EH (cell line): Measurements from ENCODE around the gene UBE2V1.
"Not testable (repeated sequence)": the region's sequence is repeated elsewhere in the genome, so short reads cannot be mapped to it uniquely, and the experiment has no call there.

Source experiments
- DNase-seq: peaks from one replicate; pipeline ENCODE4 v3.0.0-alpha.2; 2015; ENCODE audit warnings: low read depth

UBE2V1 gene

DNA sequence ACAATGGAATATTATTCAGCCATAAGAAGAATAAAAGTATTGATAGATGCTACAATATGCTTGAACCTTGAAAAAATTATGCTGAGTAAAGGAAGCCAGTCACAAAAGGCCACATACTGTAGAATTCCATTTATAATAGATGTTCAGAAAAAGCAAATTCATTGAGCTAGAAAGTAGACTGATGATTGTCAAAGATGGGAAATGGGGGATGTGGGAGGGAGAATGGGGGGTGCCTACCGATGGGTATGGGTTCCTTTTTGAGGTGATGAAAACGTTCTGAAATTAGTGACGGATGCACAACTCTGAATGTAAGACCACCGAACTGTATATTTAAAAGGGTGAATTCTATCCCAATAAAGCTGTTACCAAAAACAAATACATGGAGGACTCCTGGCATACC, 18.4 kb downstream of the UBE2V1 start:
- DNase-seq = no peak

DNA sequence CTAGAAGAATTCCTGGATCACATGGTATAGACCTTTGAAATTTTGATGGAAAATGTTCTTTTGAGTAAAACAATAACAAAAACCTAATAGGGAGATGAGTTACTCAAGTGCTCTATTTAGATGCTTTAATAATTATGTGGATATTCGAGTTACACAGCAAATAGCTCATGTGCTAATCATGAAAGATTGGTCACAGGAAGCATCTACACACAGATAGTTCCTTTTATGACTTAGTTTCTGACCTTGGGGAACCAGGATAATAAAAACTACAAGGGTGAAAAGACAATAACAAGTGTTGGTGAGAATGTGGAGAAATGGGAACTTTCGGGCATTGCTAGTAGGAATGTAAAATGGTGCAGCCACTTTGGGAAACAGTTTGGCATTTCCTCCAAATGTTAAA, 19.7 kb downstream of the UBE2V1 start:
- peak; percentile 47 for DNase-seq

DNA sequence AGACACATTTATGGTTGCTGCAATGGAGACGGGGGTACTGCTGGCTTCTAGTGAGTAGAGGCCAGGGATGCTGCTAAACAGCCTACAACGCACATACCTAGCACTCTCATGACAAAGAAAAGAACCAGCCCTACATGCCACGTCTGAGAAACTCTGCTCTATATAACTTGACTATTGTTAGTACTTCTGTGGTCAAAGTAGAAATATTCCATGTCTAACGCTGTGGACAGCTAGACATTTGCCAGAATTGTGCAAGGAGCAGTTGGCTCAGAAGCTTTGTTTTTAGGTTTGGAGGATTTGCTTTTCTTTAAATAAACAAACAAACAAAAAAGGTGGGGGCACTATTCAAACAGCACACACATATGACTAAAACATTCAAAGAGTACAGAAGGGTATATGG, 20.5 kb downstream of the UBE2V1 start:
- peak; percentile 37 for DNase-seq

DNA sequence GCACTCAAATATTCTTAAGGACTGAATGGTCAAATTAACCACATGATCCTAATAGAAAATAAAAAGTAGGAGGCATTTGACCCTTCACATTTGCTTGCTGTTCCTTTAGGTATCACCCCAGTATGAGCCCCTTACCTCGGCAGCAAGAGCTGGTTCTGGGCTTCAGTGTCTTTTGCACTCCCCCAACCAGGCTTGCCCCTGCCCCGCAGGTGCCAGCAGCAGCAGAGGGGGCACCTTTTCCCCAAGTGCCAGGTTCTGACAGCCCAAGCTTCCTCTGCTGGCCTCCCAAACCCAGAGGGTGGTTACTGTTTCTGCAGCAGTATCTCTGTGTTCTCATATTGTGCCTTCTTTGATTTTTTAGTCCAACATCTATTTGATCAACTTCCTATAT, 23.2 kb downstream of the UBE2V1 start:
- no peak for DNase-seq

- DNase-seq = no peak
These were observed 23.7 kb downstream of the UBE2V1 start for GRCh38 chr20:50089140-50089786.

GRCh38 chr20:50088022-50088421, 24.9 kb downstream of the UBE2V1 start:
- DNase-seq = no peak

DNA sequence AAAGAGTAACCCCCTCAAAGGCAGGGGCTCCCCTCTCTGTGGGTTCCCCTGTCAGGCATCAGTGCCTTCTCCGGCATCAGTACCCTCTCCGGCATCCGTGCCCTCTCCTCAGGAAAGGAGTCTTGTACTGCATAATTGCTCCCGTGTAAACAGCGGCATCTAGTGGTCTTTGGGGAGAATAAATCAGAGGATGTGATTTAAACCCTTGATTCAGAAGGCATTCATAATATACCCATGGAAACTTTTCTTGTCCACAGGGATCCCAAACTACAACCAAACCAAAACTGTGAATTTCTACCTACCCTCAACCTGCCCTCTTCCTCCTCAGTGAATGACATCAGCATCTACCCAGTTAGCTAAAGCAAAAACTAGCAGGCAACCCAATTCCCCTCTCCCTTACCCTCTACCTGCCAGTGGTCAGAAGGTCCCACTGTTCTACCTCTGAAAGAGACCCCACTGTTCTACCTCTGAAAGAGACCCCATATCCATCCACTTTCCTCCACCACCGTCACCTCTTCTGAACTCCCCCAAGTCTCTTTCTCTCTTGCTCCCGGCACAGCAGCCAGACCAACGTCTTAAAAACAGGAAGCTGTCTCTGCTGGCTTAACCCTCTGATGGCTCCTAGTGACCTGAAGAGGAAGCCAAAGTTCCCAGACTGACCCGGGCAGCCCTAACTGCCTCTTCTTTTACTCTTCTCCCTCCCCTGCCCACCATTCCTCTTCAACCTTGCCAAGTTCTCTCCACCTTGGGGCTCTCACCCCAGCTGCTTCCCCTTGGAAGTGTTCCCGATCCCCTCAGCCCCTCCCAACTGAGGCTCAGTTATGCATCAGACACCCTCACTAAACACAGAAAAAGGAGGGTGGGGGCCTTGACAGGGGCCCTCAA, 27.2 kb downstream of the UBE2V1 start:
- peak; percentile 74 for DNase-seq

DNA sequence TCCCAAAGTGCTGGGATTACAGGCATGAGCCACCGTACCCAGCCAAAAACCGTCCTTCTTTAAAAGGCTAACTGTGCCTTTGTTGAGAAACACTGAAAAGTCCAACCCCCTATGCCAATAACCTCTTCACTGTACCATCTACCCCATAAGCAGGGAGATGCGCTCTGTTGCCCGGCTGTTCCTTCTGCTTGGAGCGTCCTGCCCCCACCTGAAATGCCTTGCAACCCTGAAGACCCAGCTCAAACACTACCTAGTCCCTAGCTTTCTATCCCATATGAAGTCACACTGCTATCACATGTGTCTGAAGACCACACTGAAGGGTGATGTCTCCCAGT, 27.8 kb downstream of the UBE2V1 start:
- DNase-seq = no peak

GRCh38 chr20:50083034-50083433, 29.9 kb downstream of the UBE2V1 start:
- no peak for DNase-seq

DNA sequence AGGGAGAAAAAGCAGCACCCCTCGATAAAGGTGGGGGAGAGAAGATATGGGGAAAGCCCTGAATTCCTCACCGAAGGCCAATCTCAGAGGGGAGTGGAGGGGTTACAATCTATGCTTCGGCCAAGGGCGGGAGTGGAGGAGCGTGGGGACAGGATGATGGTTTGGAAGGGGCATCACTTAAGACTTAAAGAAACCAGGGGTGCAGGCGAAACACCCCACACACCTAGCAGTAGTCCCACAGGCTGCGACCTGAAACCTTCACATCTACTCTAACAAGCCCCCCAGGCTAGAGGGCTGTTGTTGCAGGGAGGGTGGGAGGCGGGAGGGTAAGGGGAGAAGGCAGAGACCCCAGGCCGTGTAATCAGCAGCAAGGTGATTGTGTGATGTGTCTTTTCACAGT, 30.9 kb downstream of the UBE2V1 start:
- not testable (repeated sequence) for DNase-seq

DNA sequence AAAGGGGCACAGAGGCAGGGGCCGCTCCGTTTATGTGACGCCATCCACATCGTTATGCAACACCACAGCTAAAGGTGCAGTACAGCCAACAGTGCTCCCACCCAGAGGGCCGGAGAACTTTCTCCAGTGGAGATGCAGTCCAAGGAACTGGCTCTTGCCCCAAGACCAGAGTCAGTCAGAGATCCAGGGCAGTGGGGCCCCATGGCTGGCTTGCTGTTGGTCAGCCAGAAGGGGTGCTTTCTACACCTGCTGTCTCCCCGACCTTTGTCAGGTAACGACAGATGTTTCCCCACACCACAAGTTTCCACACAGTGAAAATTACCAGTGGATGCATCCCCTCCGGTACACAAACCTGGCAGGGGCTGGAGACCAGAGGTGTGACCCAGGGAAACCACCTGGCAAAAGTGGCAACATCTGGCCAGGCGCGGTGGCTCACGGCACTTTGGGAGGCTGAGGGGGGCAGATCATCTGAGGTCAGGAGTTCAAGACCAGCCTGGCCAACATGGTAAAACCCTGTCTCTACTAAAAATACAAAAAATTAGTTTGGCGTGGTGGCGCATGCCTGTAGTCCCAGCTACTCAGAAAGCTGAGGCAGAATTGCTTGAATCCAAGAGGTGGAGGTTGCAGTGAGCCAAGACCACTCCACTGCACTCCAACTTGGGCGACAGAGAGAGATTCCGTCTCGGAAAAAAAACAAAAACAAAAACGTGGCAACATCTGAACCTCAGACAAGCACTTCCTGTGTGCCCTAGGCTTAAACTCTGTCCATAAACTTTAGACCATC, 34.9 kb downstream of the UBE2V1 start:
- no peak for DNase-seq

DNA sequence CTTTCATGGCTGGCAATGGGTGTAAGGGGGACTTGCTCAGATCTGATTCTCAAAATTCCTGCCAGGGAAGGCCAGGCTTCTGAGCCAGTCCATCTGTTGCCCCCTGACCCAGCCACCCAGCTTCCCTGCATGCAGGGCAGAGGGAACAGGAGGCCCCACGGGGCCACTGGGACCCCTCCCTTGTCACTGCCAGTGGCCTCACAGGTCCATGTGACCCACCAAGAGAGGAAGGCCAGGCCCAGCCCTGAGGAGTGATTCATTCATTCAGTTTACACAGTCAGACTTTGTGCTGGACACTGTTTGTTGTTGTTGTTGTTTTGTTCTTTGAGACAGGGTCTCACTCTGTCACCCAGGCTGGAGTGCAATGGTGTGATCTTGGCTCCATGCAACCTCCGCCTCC, 39.5 kb downstream of the UBE2V1 start:
- DNase-seq = no peak

- DNase-seq = peak; percentile 79
These were observed 41.7 kb downstream of the UBE2V1 start for GRCh38 chr20:50071039-50071888.

- DNase-seq = no peak
These were observed 42.6 kb downstream of the UBE2V1 start for GRCh38 chr20:50070361-50070760.

GRCh38 chr20:50068041-50068651, 44.8 kb downstream of the UBE2V1 start:
- peak; percentile 45 for DNase-seq

DNA sequence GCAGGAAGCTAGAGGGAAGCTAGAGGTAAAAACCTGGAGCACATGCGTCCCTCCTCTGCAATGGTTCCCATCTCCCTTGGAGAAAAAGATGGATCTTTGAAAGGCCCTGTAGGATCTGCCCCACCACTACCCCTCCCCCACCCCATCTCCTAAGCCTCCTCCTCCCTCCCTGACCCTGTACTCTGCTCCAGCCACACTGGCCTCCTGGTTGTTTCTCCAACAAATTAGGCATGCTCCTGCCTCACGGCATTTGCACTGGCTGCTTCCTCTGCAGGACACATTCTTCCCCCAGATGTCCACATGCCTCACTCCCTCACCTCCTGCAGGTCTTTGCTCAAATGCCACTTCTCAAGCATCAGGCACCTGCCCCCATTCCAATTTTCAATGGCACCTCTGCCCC, 45.5 kb downstream of the UBE2V1 start:
- DNase-seq = no peak

DNA sequence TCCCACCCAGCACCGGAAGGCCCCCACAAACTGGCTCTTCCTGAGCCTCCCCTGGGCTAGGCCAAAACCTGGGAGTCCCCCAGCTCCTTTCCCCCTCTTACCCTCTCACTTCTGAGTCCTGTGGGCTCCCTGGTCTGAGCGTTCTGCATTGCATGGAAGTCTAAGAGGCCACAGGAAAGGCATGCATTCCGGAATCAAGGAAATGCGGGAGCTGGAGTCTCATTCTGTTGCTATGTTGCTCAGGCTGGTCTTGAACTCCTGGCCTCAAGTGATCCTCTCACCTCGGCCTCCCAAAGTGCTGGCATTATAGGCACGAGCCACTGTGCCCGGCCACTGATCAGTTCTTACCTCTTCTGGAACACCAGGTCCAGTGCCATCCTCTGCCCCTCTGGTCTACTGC, 45.9 kb downstream of the UBE2V1 start:
- DNase-seq = no peak

DNA sequence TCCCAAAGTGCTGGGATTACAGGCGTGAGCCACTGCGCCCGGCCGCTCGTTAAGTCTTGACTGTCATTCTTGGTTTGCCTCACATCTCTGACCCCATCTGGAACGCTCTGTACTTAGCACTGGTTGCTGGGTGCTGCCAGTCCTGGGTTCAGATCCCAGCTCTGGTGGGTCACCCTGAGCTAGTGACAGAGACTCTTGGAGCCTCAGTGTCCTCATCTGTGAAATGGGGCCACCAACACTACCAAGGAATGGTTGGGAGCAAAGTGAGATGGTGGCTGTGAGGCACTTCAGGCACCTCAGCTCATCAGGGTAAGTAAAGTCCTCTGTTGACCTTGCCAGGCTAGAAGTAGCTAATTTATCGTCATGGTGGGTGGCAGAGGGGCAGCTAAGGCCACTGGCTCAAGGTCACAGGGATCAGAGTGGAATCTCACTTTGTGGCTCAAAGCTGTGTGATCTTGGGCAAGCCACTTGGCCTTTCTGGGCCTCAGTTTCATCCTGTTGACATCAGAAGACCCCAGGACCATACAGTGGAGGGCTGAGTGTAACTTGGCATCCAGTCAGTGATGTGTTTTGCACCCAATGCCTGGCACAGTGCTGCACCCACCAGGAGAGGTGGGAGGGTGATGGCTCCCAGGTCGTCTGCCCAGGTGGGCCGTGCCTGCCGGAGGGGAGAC, 46.7 kb downstream of the UBE2V1 start:
- no peak for DNase-seq

- no peak for DNase-seq
These were observed 47.7 kb downstream of the UBE2V1 start for GRCh38 chr20:50065325-50065615.

GRCh38 chr20:50063763-50064162, 49.2 kb downstream of the UBE2V1 start:
- DNase-seq = not testable (repeated sequence)
